NK-92 treated with Interleukin-12 subunit alpha and Interleukin-12 subunit beta, amount 100 ng/mL, for 24 hours (cell line): ENCODE measurements around the gene PAFAH2.
"Not testable (repeated sequence)": the region's sequence is repeated elsewhere in the genome, so short reads cannot be mapped to it uniquely, and the experiment has no call there.

Experiments
- DNase-seq: peaks from one replicate; lab custom pipeline; 2025; lab: John Stamatoyannopoulos, UW

Gene PAFAH2

DNA sequence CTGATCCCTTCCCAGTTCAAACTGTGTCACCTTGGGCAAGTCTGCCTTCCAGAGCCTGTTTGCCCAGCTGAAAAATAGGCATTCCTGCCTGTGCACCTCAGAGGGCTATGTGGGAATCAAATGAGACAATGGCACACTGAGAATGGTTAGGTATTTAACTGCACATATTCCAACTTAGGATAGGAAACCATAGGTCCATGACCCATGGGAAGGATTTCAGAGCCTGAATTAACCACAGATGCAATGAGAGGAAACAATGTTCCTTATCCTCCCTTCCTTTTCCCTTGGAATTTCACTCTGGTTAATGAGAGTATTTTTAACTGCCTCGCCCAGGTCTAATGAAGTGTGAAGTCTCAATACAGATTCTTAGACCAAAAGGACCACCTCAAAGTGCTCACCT is 12.7 kb downstream of the PAFAH2 start:
- DNase-seq = no peak

DNA sequence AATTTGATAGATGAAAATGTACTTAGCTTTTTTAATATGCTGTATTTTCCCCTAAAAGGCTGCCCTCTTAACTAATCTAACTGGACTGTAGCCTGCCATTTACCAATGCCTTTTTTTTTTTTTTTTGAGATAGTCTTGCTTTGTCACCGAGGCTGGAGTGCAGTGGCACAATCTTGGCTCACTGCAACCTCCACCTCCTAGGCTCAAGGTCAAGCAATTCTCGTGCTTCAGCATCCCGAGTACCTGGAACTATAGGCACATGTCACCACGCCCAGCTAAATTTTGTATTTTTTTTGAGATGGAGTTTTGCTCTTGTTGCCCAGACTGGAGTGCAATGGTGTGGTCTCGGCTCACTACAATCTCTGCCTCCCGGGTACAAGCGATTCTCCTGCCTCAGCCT is 18.7 kb downstream of the PAFAH2 start:
- no peak for DNase-seq

DNA sequence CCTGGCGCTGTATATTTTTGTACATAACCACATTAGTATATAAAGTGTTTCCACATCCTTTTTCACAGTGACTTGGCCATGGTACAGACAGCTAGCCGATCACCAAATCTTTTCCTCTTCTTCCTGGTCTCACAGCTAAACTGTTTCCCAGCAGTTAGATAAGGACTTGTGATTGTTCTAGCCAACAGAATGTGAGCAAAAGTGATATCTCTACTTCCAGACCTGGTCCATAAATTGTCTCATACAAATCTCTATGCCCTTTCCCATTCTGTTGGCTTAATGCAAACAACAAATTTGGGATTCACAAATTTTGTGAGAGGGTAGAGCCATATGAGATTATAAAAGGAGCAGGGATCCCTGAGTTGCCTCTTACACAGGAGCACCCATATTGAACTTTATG is 19.5 kb downstream of the PAFAH2 start:
- no peak for DNase-seq

DNA sequence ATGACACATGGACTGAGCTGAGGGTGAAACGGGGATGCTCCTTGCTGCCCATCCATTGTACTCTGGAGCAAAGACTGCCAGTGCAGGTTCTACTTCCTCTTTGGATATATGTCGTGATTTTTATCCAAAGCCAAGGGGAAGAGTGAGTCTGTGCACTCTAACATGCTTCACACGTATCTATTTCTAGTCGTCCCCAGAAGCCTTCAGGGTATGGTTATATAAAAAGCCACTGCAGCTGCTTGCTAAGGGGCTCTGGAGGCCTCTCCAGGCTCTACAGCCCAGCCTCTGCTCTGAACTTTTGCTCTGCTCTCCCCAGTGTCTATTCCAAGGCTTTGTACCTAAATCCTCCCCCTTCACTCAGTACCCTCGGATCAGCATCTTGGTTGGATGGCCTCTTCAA is 20.1 kb downstream of the PAFAH2 start:
- DNase-seq = no peak

DNA sequence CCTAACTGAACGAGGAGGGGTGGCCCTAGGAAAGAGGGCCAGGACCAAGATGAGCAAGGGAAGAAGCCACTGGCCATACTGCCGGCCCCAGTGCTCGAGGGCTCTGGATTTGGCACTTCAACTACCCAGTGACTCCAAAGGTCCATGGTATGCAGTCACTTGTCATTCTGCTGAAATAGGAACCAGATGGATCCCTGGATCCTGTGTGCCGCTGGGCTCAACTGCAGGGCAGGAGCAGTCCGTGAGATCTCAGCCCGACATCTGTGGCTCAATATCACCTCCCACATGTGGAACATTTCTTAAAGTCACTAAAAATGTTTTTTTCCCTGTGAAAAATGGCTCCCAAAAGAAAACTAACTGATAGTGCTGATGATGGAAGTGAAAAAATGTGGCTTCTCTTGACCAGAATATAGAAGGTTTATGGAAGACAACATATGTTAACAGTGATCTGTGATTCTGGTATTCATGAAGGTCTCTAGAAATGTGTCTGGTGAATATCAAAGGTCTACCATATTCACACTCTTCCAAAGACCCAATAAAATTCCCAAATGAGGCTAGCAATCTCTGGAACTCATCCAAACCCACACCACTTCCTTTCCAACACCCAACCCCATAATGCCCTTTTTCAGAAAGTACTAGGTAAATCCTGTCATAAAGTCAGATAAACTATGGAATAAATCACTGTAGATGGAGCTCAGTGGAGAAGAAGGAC is 24.1 kb downstream of the PAFAH2 start:
- DNase-seq = no peak

DNA sequence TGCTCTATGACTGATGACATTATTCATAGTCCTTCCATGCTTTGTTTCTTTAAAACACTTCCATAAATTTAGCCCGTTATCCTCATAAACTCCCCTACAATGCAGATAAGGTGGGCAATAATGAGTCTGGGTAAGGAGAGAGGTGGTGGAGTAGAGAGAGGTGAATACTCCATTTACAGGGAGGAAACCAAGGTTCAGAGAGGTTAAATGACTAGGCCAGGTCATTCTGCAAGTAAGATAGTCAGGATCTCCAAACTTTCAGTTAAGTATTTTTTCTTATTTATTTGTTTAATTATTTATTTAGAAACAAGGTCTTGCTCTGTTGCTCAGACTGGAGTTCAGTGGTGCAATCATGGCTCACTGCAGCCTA is 26.1 kb downstream of the PAFAH2 start:
- DNase-seq = no peak

DNA sequence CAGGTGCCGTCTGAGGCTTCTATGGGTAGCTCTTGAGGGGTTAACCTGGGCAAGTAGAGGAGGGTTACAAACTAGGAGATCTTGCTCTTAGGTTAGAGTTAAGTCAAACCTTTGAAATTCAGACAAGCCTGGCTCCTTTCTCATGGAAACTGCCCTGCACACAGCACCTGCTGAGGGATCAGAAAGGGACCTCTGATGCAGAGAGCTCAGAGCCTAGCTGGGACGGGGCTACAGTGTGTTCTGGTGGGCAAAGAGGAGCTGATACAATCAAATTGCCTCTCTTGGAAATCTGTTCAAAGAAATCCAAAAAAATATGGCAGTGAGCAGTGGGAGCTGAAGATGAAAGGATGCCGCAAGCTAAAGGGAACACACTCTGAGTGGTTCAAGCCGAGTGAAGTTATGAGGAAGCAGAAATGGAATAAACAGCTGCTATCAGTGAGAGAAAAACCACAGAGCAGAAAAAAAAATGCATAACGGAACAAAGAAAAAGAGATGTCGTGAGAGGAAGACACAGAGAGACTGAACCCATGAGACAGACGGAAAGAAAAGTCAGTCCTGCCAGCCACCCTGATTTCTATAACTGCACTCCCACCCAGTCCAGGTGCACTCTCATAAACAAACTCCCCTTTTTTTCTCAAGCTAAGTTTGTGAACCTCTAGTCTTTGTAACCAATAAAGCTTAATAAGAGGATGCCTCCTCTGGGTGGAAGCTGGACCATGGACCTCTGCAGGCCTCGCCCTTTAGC is 26.6 kb downstream of the PAFAH2 start:
- no peak for DNase-seq

DNA sequence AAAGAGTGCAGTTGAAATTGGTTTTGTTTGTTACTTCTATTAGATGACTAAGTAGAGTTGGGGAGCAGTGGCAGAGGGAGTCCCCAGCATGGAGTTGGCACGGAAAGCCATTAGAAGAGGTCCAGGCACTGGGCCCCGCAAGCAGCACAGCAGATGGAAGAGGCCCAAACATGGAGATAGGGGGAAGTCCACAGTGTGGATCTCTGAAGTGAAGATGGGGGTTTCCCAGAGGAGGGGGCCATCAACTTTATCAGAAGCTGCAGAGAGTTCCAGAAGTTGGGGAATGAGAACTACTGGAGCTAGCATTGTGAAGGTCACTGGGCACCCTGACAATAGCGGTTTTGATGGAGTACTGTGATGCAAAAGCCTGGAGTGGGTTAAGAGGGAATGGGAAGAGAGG is 30.6 kb downstream of the PAFAH2 start:
- no peak for DNase-seq

DNA sequence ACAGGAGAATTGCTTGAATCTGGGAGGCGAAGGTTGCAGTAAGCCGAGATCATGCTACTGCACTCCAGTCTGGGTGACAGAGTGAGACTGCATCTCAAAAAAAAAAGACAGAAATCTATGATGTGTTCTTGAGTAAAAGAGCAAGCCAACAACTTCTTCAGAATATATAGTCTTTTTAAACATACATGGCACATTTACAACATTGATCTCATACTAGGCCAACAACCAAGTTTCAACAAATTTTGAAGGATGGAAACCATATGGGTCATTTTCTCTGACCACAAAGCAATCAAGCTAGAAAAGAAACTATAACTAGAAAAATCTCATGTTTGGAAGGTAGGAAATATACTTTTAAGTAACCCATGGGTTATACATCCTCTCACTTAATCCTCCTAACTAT is 38.3 kb downstream of the PAFAH2 start:
- DNase-seq = no peak

DNA sequence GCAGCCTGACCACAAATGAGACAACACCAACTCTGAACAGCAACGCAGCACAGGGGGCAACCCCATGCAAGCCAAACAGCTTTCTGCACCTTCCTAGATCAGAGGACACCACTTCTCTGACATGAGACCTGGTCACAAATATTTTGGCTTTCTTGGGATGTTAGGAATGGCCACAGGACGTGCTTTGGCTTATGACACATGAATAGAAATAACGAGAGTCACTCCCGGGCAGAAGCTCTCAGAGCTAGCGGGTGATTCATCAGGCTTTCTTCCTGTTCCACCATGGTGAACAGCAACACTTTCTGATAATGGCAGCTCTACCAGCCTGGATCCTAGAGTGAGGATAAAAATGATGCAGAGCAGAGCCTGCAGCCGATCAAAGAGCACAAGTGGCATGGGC is 39.4 kb downstream of the PAFAH2 start:
- no peak for DNase-seq

DNA sequence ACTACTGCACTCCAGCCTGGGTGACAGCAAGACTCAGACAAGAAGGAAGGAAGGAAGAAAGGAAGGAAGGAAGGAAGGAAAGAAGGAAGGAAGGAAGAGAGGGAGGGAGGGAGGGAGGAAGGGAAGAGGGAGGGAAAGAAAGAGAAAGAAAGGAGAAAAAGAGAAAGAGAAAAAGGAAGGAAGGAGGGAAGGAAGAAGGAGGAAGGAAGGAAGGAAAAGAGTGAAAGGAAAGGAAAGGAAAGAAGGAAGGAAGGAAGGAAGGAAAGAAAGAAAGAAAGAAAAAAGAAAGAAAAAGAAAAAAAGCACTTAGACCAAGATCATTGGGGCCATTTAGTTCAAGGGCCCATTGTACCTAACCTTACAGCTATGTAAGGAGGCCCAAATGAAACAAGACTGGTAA is 42.3 kb downstream of the PAFAH2 start:
- DNase-seq = no peak

DNA sequence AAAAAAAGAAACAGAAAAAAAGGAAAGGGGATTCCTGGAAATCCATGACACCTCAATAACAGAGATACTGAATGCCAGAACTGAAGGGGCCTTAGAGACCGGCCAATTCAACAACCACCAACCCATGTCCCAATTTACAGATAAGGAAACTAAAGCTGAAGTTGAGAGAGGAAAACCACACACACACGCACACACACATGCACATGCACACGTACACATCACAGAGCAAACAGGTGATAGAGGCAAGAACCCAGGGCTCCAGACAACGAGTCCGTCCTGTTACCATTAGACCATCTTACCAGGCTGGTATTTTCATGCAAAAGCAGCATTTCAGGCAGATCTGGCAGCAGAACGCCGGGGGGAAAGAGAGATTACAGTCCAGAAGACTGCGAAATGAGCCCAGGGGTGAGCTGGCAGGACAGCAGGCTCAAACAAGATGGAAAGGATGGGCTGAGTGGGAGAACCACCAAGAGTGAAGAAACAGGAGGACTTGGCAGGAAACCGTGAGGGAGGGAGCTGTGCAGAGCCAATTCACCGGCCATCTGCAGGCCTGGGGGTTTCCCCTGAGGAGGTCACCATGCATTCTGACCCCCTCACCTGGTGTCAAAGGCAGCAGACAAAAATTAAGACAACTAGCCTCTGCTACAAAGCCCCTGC is 43.5 kb downstream of the PAFAH2 start:
- DNase-seq = no peak

DNA sequence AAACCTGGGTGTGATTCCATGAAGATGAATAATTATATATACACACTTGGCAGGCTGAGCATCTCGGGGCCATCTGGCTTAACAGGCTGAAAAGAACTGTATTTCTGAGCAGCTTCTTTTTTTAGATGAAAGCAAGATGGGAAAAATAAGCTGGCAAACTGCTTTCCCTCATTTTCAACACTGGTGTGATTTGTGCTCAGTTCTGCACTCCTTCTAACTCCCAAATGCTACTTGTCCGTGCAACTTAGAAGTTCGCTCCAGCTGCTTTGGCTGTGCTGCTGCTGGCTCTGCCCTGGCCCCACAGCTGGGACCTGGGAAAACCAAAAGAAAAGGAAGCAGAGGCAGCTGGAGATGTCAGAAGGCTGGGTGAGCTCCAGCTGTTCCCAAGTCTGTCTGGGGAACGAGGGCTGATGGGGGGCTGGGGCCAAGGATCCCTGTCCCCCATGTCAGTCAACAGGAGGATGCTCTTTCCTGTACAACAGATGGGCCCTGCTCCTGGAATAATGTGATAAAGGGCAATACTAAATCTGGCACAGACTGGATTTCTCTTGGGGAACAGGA is 44.9 kb downstream of the PAFAH2 start:
- DNase-seq = no peak

DNA sequence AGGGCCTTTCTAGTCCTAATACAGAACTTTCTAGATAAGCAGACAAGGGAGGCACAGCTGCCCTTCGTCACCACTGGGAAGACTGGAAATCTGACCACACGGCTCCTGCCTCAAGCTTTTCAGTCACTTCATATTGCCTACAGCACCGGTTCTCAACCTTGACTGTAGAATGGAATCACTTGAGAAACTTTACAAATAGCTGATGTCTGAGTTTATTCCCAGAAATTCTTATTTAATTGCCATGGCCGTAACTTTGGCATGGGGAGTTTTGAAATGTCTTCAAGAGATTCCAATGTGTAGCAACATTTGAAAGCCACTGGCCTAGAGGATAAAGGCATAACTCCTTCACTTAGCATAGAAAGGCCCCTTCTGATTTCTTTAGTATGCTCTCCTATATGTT is 49.2 kb downstream of the PAFAH2 start:
- no peak for DNase-seq

DNA sequence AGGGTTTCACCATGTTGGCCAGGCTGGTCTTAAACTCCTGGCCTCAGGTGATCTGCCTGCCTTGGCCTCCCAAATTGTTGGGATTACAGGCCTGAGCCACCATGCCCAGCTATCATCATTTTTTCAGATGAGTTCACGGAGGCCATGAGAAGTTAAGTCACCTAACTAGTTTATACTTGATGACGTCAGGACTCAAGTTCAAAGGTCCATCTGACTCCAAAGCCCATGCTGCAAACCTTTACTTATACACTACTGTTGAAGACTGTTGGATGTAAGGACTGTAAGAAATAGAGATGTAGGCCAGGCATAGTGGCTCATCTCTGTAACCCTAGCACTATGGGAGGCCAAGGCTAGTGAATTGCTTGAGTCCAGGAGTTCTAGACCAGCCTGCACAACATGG is 50.8 kb downstream of the PAFAH2 start:
- DNase-seq = no peak

DNA sequence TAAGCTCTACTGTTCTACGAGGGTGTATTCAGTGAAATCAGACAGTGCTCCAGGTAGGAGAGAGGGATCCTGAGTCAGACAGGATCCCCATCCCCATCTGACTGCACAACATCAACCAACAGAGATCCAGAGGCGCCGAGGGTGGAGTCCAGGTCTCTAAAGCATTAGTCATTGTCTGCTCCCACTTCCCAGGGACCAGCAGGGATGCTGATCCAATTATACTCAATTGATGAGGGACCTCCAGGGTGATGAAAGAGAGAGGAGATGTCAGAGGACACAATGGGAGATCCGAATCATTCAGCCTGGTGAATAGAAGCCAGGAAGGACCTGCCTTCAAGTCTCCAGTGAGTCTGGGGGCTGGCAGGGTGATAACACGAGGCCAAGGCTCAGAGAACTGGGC is 52.1 kb downstream of the PAFAH2 start:
- DNase-seq = no peak

DNA sequence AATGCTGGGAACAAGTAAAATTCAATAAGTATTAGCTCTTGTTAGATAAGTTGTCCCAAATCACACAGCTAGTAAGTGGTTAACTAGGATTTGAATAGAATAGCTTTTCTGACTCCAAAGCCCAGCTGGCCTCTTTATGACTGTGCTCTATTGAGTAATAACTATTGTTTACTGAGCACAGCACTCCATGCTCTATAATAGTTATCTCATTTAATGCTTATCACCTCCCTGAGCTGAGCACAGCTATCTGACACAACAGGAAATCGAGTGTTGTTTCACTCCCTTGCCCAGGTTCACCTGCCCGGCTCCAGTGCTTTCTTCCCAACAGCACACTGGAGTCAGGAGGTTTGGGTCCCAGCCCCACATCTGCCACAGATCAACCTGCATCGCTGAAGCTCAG is 52.9 kb downstream of the PAFAH2 start:
- no peak for DNase-seq

DNA sequence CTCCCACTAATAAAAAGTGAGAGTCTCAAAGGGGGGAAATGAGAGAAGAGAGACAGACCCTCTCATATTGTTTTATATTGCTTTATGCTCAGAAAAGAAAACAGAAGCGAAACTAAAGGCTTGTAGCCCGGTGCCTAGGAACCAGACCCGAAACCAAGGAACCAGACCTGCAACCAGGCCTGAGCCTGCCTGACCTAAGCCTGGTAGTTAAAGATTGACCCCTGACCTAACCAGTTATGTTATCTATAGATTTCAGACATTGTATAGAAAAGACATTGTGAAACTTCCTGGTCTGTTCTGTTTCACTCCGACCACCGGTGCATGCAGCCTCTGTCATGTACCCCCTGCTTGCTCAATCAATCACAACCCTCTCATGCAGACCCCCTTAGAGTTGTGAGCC is 54.4 kb downstream of the PAFAH2 start:
- DNase-seq = not testable (repeated sequence)

DNA sequence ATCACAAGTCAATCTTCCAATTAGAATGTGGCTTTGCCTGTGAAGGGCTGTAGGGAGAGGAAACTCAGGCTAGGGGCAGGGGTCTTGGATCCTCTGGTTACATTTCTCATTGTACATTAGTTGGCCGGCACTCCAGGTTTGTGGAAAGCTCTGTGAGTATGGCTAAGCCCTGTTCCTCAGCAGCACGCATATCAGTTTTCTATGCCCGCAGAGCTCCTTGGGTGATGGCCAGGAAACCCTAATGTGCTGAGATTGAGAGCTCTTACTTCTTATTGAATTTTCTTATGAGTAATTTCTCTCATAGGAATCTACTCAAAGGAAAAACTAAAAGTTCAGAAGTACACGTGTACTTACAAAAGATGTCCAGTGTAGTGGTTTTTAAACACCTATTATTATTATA is 60.9 kb downstream of the PAFAH2 start:
- DNase-seq = no peak

DNA sequence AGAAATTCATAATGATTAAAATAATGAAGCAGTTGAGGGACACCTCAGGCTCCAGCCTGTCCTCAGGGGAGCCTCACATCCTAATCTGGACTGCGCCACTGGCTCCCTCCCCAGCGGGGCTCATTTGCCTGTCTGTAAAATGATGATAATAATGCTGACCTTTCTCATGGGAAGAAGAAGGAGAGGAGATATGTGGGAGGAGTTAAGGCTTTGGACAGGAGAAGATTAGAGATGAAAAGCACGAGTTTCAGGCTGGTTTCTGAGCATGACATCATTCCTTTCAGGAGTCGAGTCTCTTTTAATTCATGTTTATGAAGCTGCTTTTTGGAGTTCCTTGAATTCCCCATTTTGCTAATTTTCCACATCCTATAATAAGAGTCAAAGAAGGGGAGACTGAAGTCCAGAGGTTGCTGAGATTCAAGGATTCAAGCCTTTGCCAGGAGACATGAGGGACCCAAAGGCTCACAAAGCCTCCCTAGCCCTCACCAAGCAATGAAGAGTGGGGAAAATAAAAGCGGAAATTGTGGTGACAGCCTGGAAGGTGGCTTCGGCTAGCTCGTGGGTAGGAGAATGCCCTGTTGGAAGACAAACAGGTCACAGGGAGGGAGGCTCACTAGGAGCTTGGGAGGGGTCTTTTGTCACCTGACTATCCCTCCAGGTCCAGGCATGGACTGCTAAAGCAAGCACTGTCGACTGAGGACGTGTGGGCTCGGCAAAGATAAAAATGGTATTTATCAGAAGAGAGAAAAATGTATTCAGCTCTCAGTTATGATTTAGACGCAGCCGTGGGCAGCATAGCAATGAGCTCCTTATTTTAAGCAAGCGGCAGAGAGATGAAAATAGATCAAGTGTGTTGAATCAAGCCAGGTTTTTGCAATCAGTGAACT is 64.1 kb downstream of the PAFAH2 start:
- no peak for DNase-seq

DNA sequence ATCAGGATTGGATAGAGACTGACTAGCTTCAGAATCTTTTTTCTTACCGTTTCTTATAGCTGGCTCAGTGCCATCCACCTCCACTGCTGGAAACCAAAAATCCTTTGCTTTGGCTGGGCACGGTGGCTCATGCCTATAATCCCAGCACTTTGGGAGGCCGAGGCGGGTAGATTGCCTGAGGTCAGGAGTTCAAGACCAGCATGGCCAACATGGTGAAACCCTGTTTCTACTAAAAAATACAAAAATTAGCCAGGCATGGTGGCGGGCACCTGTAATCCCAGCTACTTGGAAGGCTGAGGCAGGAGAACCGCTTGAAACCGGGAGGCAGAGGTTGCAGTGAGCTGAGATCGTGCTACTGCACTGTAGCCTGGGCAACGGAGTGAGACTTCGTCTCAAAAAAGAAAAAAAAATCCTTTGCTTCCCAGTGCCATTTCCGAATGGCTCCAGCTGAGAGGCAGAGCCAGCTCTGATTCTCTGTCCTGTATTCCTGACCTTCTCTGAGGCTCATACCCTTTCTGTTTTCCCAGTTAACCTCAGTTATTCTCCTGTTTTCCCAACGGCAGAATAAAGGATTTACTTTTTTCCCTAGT is 65.0 kb downstream of the PAFAH2 start:
- DNase-seq = not testable (repeated sequence)

DNA sequence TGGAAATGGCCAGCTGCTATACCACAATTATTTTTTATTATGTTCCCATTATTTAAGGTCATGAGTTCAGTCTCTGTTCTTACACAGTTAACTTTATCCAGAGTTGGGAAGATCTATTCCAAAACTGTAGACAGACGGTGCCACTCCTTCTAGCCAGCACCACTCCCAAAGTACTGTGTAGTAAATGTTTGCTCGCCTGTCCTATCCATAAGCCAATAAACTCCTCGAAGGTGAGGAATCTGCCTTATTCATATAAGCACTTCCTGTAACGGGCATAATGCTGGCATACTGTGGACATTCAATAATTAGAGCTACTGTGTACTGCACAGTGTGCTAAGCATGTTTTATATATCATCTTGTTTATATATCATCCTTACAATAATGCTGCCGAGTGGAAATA is 65.5 kb downstream of the PAFAH2 start:
- no peak for DNase-seq
